Hepatocyte (in vitro differentiated cells): ENCODE measurements around the gene HLA-DMA. TPM values are rescaled to one million over a fixed set of nuclear protein-coding genes. Genes with fewer than 3 reads are reported as not detected.

ENCODE experiments used
- DNase-seq: peaks from one replicate; pipeline ENCODE4 v3.0.0-alpha.2; 2016; ENCODE audit warnings: low spot score
- H2AFZ ChIP-seq: fragments of 200-600 bp; sonication (generic); 2 replicates; pipeline ENCODE4 v1.6.0; 2016; ENCODE audit warnings: antibody characterized with exemption, mild to moderate bottlenecking
- H3K27ac ChIP-seq: fragments of 200-600 bp; sonication (generic); 2 replicates; pipeline ENCODE4 v1.5.1; 2016; ENCODE audit warnings: mild to moderate bottlenecking
- H3K27me3 ChIP-seq: fragments of 200-600 bp; sonication (generic); 2 replicates; pipeline ENCODE4 v1.6.1; 2016
- H3K36me3 ChIP-seq: fragments of 200-600 bp; sonication (generic); replicated peaks from 2 replicates; pipeline ENCODE4 v1.5.1; 2016; ENCODE audit warnings: low read depth; ENCODE audit not compliant: insufficient read depth
- H3K4me1 ChIP-seq: fragments of 200-600 bp; sonication (generic); 2 replicates; pipeline ENCODE4 v1.5.1; 2016; ENCODE audit warnings: mild to moderate bottlenecking, moderate library complexity; ENCODE audit not compliant: insufficient read depth
- H3K4me2 ChIP-seq: fragments of 200-600 bp; sonication (generic); 2 replicates; pipeline ENCODE4 v1.6.0; 2016
- H3K4me3 ChIP-seq: fragments of 200-600 bp; sonication (generic); 2 replicates; pipeline ENCODE4 v1.5.1; 2016; ENCODE audit warnings: mild to moderate bottlenecking
- H3K79me2 ChIP-seq: fragments of 200-600 bp; sonication (generic); 2 replicates; pipeline ENCODE4 v1.6.0; 2017; ENCODE audit warnings: mild to moderate bottlenecking
- H3K9me2 ChIP-seq: fragments of 200-600 bp; sonication (generic); replicated peaks from 2 replicates; pipeline ENCODE4 v1.6.0; 2017; ENCODE audit warnings: mild to moderate bottlenecking; ENCODE audit not compliant: insufficient read depth
- H3K9me3 ChIP-seq: fragments of 200-600 bp; sonication (generic); 2 replicates; pipeline ENCODE4 v1.5.1; 2016; ENCODE audit warnings: low read depth, mild to moderate bottlenecking
- H4K20me1 ChIP-seq: fragments of 200-600 bp; sonication (generic); 2 replicates; pipeline ENCODE4 v1.6.0; 2016; ENCODE audit warnings: mild to moderate bottlenecking; ENCODE audit not compliant: insufficient read depth, poor library complexity, severe bottlenecking
- EZH2 ChIP-seq: fragments of 200-600 bp; sonication (generic); IDR thresholded peaks from 2 replicates; pipeline ENCODE4 v1.6.1; 2016; ENCODE audit warnings: antibody characterized with exemption, mild to moderate bottlenecking, borderline replicate concordance
- EZH2phosphoT487 ChIP-seq: fragments of 200-600 bp; sonication (generic); IDR thresholded peaks from one replicate; pipeline ENCODE4 v1.6.1; 2018; ENCODE audit warnings: antibody characterized with exemption, mild to moderate bottlenecking, low read depth, moderate library complexity; ENCODE audit not compliant: unreplicated experiment, severe bottlenecking
- WGBS: methylation state at CpG from one replicate; pipeline ENCODE4 v1.1.6; 2016; ENCODE audit warnings: low lambda C conversion rate; ENCODE audit errors: missing lambda C conversion rate; 5-methylcytosine and 5-hydroxymethylcytosine counted together
- polyA plus RNA-seq: library from polyadenylated mRNA; unstranded; fragments of >200 nt; fragmentation: Nextera tagmentation; extraction: Ambion mirVana; gene quantifications from 2 replicates; pipeline ENCODE4 v1.2.1, GENCODE V29; 2016
- total RNA-seq: library from RNA; depleted of rRNA; stranded (reverse); fragments of >200 nt; gene quantifications from 2 replicates; pipeline ENCODE4 v1.2.3, GENCODE V29; 2014
- TF ChIP-seq, protein P1 (sequence below): fragments of 200-600 bp; sonication (generic); IDR thresholded peaks from 2 replicates; pipeline ENCODE4 v1.5.1; 2016; ENCODE audit warnings: antibody characterized with exemption, mild to moderate bottlenecking; ENCODE audit not compliant: poor library complexity

HLA-DMA gene
- total and polyA plus RNA-seq, 2 experiments from 2014 or later = 4.7 to 9.5 TPM

DNA sequence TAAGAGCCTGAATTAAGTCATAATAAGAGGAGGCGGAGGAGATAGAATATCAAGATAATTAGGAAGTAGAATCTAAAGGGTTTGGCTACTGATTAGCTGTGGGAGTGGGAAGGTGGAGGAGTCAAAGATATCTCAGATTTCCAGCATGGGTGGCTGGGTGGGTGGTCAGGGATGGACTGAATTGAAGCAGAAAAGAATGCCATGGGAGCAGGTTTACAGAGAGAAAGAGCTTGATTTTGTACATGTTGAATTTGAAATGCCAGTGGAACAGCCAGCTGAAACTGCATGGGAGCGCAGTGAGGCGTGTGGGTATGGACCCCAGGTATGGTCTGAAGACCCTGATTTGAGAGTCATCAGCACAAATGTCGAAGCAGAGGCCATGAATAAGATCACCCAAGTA, 1.4 kb upstream of the HLA-DMA start:
- Histone ChIP-seq H3K4me1 (no peaks in the 10 kb centered on the region), H3K79me2 (no peaks in the 10 kb centered on the region), H3K27ac (no peak overlapping the region), H3K9me3 (no peaks in the 10 kb centered on the region), H3K4me3 (no peak overlapping the region), H2AFZ (no peak overlapping the region), H3K27me3 (no peaks in the 10 kb centered on the region), H3K36me3 (no peaks in the 10 kb centered on the region), H3K9me2 (no peaks in the 10 kb centered on the region), H4K20me1 (no peaks in the 10 kb centered on the region), H3K4me2 (no peak overlapping the region)
- WGBS = 73% methylated on average over 4 of the region's 4 CpGs
- TF ChIP-seq EZH2phosphoT487 (no peak), EZH2 (no peak)
- TF ChIP-seq, protein P1, sequence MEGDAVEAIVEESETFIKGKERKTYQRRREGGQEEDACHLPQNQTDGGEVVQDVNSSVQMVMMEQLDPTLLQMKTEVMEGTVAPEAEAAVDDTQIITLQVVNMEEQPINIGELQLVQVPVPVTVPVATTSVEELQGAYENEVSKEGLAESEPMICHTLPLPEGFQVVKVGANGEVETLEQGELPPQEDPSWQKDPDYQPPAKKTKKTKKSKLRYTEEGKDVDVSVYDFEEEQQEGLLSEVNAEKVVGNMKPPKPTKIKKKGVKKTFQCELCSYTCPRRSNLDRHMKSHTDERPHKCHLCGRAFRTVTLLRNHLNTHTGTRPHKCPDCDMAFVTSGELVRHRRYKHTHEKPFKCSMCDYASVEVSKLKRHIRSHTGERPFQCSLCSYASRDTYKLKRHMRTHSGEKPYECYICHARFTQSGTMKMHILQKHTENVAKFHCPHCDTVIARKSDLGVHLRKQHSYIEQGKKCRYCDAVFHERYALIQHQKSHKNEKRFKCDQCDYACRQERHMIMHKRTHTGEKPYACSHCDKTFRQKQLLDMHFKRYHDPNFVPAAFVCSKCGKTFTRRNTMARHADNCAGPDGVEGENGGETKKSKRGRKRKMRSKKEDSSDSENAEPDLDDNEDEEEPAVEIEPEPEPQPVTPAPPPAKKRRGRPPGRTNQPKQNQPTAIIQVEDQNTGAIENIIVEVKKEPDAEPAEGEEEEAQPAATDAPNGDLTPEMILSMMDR = no peak
- DNase-seq = no peak

DNA sequence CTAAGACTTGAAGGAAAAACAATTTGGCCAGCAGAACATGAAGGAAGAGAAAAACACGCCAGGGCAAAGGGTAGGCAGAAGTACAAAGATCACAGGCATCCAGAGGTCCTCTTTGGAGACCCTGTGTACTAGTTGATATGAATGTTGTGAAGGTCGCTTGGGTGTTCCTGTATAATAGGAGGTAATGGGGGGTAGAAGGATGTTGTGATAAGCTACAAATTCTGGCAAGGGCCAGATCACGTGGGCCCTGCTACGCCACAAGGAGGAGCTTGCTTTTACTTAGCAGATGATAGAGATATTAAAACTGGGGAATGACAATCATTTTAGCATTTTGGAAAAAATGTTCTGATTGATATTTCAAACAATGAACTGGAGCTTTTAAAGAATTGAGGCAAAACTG, 878 bp upstream of the HLA-DMA start:
- Histone ChIP-seq H2AFZ (no peak overlapping the region), H4K20me1 (no peaks in the 10 kb centered on the region), H3K4me3 (no peak overlapping the region), H3K27me3 (no peaks in the 10 kb centered on the region), H3K9me3 (no peaks in the 10 kb centered on the region), H3K4me1 (no peaks in the 10 kb centered on the region), H3K79me2 (no peaks in the 10 kb centered on the region), H3K4me2 (no peak overlapping the region), H3K36me3 (no peaks in the 10 kb centered on the region), H3K27ac (no peak overlapping the region), H3K9me2 (no peaks in the 10 kb centered on the region)
- no peak for DNase-seq
- WGBS = 87% methylated on average over 4 of the region's 4 CpGs
- TF ChIP-seq, protein P1 = no peak
- TF ChIP-seq EZH2 = no peak
- no peak for TF ChIP-seq EZH2phosphoT487

DNA sequence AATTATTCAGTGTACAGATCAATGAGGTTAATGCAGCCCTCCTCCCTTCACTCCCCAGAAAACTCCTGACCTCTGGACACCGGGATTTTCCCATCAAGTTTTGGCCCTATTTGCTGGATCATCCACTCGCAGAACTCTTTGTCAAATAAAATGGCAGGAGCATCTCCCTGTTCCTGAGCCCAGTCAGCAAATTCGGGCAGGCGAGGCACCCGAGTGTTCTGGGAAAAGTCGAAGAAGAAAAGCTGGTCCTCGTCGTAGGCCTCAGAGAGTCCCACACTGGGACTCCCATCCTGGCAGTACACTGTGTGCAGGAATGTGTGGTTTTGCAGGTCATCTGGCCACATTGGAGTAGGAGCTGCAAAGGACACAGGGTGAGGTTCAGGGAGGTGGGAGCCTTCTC, 2.4 kb downstream of the HLA-DMA start:
- TF ChIP-seq, protein P1 = no peak
- TF ChIP-seq EZH2phosphoT487 (no peak), EZH2 (no peak)
- H4K20me1 ChIP-seq = no peaks in the 10 kb centered on the region
- H3K4me3 ChIP-seq = no peak overlapping the region
- no peaks in the 10 kb centered on the region for H3K9me2 ChIP-seq
- no peaks in the 10 kb centered on the region for H3K79me2 ChIP-seq
- H3K27ac ChIP-seq = no peak overlapping the region
- no peaks in the 10 kb centered on the region for H3K9me3 ChIP-seq
- no peaks in the 10 kb centered on the region for H3K27me3 ChIP-seq
- no peak overlapping the region for H3K4me2 ChIP-seq
- no peak for DNase-seq
- 96% methylated on average over 8 of the region's 8 CpGs for WGBS
- no peak overlapping the region for H2AFZ ChIP-seq
- H3K4me1 ChIP-seq = no peaks in the 10 kb centered on the region
- H3K36me3 ChIP-seq = no peaks in the 10 kb centered on the region

DNA sequence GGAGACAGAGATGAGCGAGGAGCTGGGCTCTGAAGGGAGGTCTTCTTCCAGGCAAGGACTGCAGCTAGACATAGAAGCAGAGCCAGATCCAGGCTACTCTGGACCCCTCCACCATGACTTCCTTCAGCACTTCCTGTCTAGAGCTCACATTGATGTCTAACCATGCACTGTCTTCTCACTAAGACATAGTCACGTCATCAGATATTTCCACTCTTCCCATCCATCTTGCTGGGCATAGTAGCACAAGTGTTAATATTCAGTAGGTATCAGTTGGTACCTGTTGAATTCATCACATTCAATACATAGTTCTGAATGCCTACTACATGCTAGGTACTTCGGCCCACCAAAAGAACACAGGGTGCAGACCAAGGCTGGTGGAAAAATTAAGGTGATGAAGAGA, 2.9 kb downstream of the HLA-DMA start:
- Histone ChIP-seq H3K4me3 (no peak overlapping the region), H2AFZ (no peak overlapping the region), H3K27ac (no peak overlapping the region), H3K4me1 (no peaks in the 10 kb centered on the region), H3K79me2 (no peaks in the 10 kb centered on the region), H3K4me2 (no peak overlapping the region), H3K9me2 (no peaks in the 10 kb centered on the region), H4K20me1 (no peaks in the 10 kb centered on the region), H3K27me3 (no peaks in the 10 kb centered on the region), H3K9me3 (no peaks in the 10 kb centered on the region), H3K36me3 (no peaks in the 10 kb centered on the region)
- no peak for TF ChIP-seq EZH2
- no peak for TF ChIP-seq EZH2phosphoT487
- TF ChIP-seq, protein P1 = no peak
- 93% methylated on average over 3 of the region's 3 CpGs for WGBS
- no peak for DNase-seq
